T1000 (cell line): Measurements from ENCODE around the gene P2RX7.

ENCODE experiments used
- DNase-seq: peaks from one replicate; lab custom pipeline; 2025; ENCODE audit warnings: mixed read lengths; lab: John Stamatoyannopoulos, UW

The P2RX7 gene

GRCh38 chr12:121132601-121133481, at the start of gene P2RX7:
P2RX7 (plus strand) TSS chr12:121132876; CDS start chr12:121132971, 95 bp downstream.
- peak; percentile 59 for DNase-seq

- no peak for DNase-seq
These were observed 48.4 kb upstream of the P2RX7 start for GRCh38 chr12:121084229-121084628.

GRCh38 chr12:121085069-121085468, 47.6 kb upstream of the P2RX7 start:
- DNase-seq, result no peak

- DNase-seq, result no peak
These were observed 46.9 kb upstream of the P2RX7 start for GRCh38 chr12:121085506-121086353.

- DNase-seq, result no peak
These were observed 45.8 kb upstream of the P2RX7 start for GRCh38 chr12:121086781-121087295.

GRCh38 chr12:121087467-121088194, 45.0 kb upstream of the P2RX7 start:
- DNase-seq, result no peak

GRCh38 chr12:121088195-121088585, 44.5 kb upstream of the P2RX7 start:
- no peak for DNase-seq

- no peak for DNase-seq
These were observed 43.5 kb upstream of the P2RX7 start for GRCh38 chr12:121089031-121089812.

GRCh38 chr12:121089813-121090430, 42.8 kb upstream of the P2RX7 start:
- DNase-seq, result no peak

- DNase-seq, result no peak
These were observed 41.8 kb upstream of the P2RX7 start for GRCh38 chr12:121090586-121091514.

GRCh38 chr12:121092034-121092433, 40.6 kb upstream of the P2RX7 start:
- DNase-seq, result no peak

- no peak for DNase-seq
These were observed 39.2 kb upstream of the P2RX7 start for GRCh38 chr12:121093487-121093891.

GRCh38 chr12:121095544-121096198, 37.0 kb upstream of the P2RX7 start:
- DNase-seq, result peak; percentile 11

- DNase-seq, result no peak
These were observed 36.4 kb upstream of the P2RX7 start for GRCh38 chr12:121096199-121096798.

GRCh38 chr12:121099779-121100178, 32.9 kb upstream of the P2RX7 start:
- no peak for DNase-seq

- DNase-seq, result no peak
These were observed 30.4 kb upstream of the P2RX7 start for GRCh38 chr12:121102307-121102706.

GRCh38 chr12:121107681-121108080, 25.0 kb upstream of the P2RX7 start:
- peak; percentile 39 for DNase-seq

GRCh38 chr12:121108492-121108891, 24.2 kb upstream of the P2RX7 start:
- DNase-seq, result no peak
